GM19324 (cell line): ENCODE results near the gene PIGV.
A peak's percentile ranks its signal among the peaks of the same experiment; 100 is the strongest.
"Not testable (repeated sequence)": the region's sequence is repeated elsewhere in the genome, so short reads cannot be mapped to it uniquely, and the experiment has no call there.

Experiments used
- ATAC-seq: cut with Tn5 transposase; IDR thresholded peaks from one replicate; pipeline ENCODE4 v1.9.1; 2021; ENCODE audit warnings: mild to moderate bottlenecking, moderate library complexity; ENCODE audit not compliant: unreplicated experiment, low FRiP score

The PIGV gene

DNA sequence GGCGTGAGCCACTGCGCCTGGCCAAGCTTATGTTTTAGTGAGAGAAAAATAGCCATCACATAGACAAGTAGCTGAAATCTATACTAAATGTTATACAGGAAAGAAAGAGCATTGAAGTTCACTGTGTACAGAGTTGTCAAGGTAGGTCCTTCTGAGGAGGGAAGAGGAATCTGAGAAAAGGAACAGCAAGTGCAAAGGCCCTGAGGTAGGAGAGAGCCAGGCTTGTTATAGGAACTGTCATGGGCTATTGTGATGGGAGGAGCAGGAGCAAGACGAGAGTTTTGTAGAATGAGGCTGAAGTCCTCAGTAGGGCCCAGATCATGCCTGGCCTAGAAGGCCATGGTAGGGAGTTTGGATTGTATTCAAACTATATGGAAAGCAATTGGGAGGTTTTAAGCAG, 43.3 kb downstream of the PIGV start:
- ATAC-seq = no peak

- ATAC-seq = no peak
Measured at GRCh38 chr1:26831546-26832248, 43.9 kb downstream of the PIGV start.

GRCh38 chr1:26832249-26832960, 44.7 kb downstream of the PIGV start:
- no peak for ATAC-seq

GRCh38 chr1:26833432-26834405, 46.0 kb downstream of the PIGV start:
- peak; percentile 61 for ATAC-seq

DNA sequence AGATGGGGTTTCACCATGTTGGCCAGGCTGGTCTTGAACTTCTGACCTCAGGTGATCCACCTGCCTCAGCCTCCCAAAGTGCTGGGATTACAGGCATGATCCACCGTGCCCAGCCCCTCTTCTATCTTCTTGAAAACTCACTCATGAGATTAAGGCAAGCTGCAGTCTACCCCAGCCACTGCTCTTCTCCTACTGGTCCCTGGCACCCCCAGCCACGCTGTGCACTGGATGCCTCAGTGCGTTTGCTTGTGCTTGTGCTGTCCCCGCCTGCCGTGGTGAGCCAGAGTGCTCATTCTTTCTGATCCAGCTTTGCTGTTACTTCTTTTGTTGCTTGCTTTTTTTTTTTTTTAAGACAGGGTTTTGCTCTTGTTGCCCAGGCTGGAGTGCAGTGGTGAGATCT, 49.9 kb downstream of the PIGV start:
- not testable (repeated sequence) for ATAC-seq

- ATAC-seq = peak; percentile 77
Measured at GRCh38 chr1:26838474-26839338, 51.0 kb downstream of the PIGV start.

GRCh38 chr1:26839339-26839722, 51.6 kb downstream of the PIGV start:
- ATAC-seq = peak; percentile 6

DNA sequence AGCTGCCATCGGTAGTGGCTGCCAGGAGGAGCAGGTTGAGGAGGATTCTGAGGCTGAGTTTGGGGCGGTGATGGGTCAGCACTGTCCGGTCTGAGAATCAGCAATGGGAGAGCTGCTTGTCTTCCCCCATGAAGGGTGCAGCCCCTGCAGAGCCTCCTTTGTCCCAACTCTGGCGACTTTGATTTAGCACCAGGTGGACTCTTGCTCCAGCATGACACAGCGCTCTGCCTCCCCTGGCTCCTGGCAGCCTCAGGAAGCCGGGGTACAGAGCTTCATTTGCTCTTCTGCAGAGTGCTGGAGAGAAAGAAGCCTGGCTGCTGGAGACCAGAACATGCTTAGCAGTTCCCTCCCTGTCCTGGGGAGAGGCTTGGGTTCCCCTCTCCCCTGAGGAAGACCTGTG, 52.0 kb downstream of the PIGV start:
- no peak for ATAC-seq

GRCh38 chr1:26844424-26845196, 56.9 kb downstream of the PIGV start:
- ATAC-seq = no peak

GRCh38 chr1:26847826-26848225, 60.1 kb downstream of the PIGV start:
- not testable (repeated sequence) for ATAC-seq
